ENCODE data around the gene CPT1C. TPM values are rescaled to one million over a fixed set of nuclear protein-coding genes. Genes with fewer than 3 reads are reported as not detected.

Gene CPT1C
- total and polyA plus RNA-seq, 4 donors, result 0.37 to 0.75 (median 0.59) TPM

GRCh38 chr19:49744946-49745381 is 54.0 kb downstream of the CPT1C start:
- WGBS, result 96% methylated on average over 23 of the region's 23 CpGs
- no peak for TF ChIP-seq TAF1 (conservative IDR thresholded peaks at IDR 0.05)
- TF ChIP-seq ATF3 (IDR thresholded peaks at IDR 0.05), result no peak
- no peak for TF ChIP-seq SP1 (IDR thresholded peaks at IDR 0.05)
- no peak for TF ChIP-seq NR2F2 (IDR thresholded peaks at IDR 0.05)
- TF ChIP-seq, protein P1, sequence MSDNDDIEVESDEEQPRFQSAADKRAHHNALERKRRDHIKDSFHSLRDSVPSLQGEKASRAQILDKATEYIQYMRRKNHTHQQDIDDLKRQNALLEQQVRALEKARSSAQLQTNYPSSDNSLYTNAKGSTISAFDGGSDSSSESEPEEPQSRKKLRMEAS (IDR thresholded peaks at IDR 0.05), result no peak
- no peak for TF ChIP-seq HNF4A (conservative IDR thresholded peaks at IDR 0.05)
- TF ChIP-seq, protein P2, sequence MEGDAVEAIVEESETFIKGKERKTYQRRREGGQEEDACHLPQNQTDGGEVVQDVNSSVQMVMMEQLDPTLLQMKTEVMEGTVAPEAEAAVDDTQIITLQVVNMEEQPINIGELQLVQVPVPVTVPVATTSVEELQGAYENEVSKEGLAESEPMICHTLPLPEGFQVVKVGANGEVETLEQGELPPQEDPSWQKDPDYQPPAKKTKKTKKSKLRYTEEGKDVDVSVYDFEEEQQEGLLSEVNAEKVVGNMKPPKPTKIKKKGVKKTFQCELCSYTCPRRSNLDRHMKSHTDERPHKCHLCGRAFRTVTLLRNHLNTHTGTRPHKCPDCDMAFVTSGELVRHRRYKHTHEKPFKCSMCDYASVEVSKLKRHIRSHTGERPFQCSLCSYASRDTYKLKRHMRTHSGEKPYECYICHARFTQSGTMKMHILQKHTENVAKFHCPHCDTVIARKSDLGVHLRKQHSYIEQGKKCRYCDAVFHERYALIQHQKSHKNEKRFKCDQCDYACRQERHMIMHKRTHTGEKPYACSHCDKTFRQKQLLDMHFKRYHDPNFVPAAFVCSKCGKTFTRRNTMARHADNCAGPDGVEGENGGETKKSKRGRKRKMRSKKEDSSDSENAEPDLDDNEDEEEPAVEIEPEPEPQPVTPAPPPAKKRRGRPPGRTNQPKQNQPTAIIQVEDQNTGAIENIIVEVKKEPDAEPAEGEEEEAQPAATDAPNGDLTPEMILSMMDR (IDR thresholded peaks at IDR 0.05; ENCODE audit: low read depth, low read length, missing input control), result no peak
- TF ChIP-seq ZBTB33 (IDR thresholded peaks at IDR 0.05), result no peak
- TF ChIP-seq HNF4G (IDR thresholded peaks at IDR 0.05), result no peak
- TF ChIP-seq REST (IDR thresholded peaks at IDR 0.05), result no peak
- no peak for TF ChIP-seq JUND (IDR thresholded peaks at IDR 0.05)
- TF ChIP-seq FOXA2 (IDR thresholded peaks at IDR 0.05), result no peak
- TF ChIP-seq YY1 (IDR thresholded peaks at IDR 0.05), result no peak
- no peak for TF ChIP-seq GABPA (IDR thresholded peaks at IDR 0.05 in 1 of 2, conservative IDR thresholded peaks at IDR 0.05 in 1 of 2)
- no peak for TF ChIP-seq RAD21 (IDR thresholded peaks at IDR 0.05)
- H3K36me3 ChIP-seq (ENCODE audit: control insufficient read depth in 4 of 4, insufficient read depth in 3 of 4, low read depth in 1 of 4, low read length in 3 of 4), result no peaks in the 10 kb centered on the region

More at GRCh38 chr19:49744946-49745381, 54.0 kb downstream of the CPT1C start:
- no peak overlapping the region for H3K4me3 ChIP-seq (ENCODE audit: low read depth in 1 of 3, low read length in 3 of 3)
- no peak overlapping the region for H3K9ac ChIP-seq (ENCODE audit: low read depth in 1 of 2, low read length in 2 of 2)
- no peaks in the 10 kb centered on the region for H3K9me3 ChIP-seq (ENCODE audit: control insufficient read depth in 4 of 4, low read length in 3 of 4)
- peaks cover 0 to 1% (median 0%) of the 10 kb centered on the region in 4 donors for H3K4me1 ChIP-seq (ENCODE audit: control insufficient read depth in 4 of 4, insufficient read depth in 4 of 4, low read length in 3 of 4)
- DNase-seq (ENCODE audit: low spot score), result no peak
- H3K27me3 ChIP-seq (ENCODE audit: control insufficient read depth in 4 of 4, insufficient read depth in 4 of 4, low read length in 3 of 4), result no peaks in the 10 kb centered on the region
- no peak overlapping the region for H3K27ac ChIP-seq (ENCODE audit: low read depth in 1 of 2, low read length in 2 of 2)

Measured in liver (tissue), 9 donors.